Mammary epithelial cell (primary cell): Measurements from ENCODE around the gene CTCF.

Source experiments
- CTCF ChIP-seq, 2 donors: IDR thresholded peaks in 1 of 2; conservative IDR thresholded peaks in 1 of 2; 2 replicates each; pipeline ENCODE4 v1.5.1; 2011 to 2012; ENCODE audit warnings: inconsistent platforms in 2 of 2, low read length in 2 of 2, mild to moderate bottlenecking in 2 of 2, control low read depth in 1 of 2, low read depth in 1 of 2; ENCODE audit not compliant: insufficient read depth in 1 of 2; ENCODE audit errors: extremely low read depth in 1 of 2
- EZH2 ChIP-seq: IDR thresholded peaks from 2 replicates; pipeline ENCODE4 v1.6.1; 2012; ENCODE audit warnings: low read length, inconsistent platforms, borderline replicate concordance

GRCh38 chr16:67636713-67637112, 74.4 kb downstream of the CTCF start:
- TF ChIP-seq EZH2 (no peak), CTCF (conservative IDR thresholded peaks at IDR 0.05 in 1 of 2, IDR thresholded peaks at IDR 0.05 in 1 of 2; ENCODE audit: extremely low read depth in 1 of 2, insufficient read depth in 1 of 2, low read depth in 1 of 2, low read length in 2 of 2) (no peak)
